ENCODE measurements around the gene TRIM56.
"Not testable (repeated sequence)": the region's sequence is repeated elsewhere in the genome, so short reads cannot be mapped to it uniquely, and the experiment has no call there.

- TF ChIP-seq EZH2 (IDR thresholded peaks at IDR 0.05; ENCODE audit: insufficient read depth, poor library complexity, severe bottlenecking); EZH2phosphoT487 (IDR thresholded peaks at IDR 0.05; ENCODE audit: insufficient read depth, low read depth): not testable (repeated sequence)
These were observed 20.0 kb downstream of the TRIM56 start for GRCh38 chr7:101105248-101105647.
